ENCODE measurements around the gene TXNDC16.
A peak's percentile ranks its signal among the peaks of the same experiment; 100 is the strongest.

The TXNDC16 gene

GRCh38 chr14:52455291-52456088, 96.8 kb downstream of the TXNDC16 start:
- DNase-seq (ENCODE audit: low read depth): peak; percentile 86

- no peak for DNase-seq (ENCODE audit: low read depth)
Measured at GRCh38 chr14:52447236-52447635, 105.1 kb downstream of the TXNDC16 start.

DNA sequence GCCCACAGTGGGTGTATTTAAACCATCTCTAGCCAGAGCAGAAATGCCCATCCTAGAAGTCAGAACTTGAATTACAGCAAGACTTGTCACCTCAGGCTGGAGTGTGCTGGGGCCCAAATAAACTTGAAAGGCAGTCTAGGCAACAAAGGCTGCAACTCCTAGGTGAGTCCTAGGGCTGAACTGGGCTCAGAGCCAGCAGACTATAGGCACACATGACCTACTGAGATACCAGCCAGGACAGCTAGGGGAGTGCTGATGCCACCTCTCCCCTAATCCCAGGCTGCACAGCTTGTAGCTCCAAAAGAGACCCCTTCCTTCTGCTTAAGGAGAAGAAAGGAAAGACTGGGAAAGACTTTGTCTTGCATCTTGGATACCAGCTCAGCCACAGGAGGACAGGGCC, 106.0 kb downstream of the TXNDC16 start:
- DNase-seq (ENCODE audit: low read depth): no peak

DNA sequence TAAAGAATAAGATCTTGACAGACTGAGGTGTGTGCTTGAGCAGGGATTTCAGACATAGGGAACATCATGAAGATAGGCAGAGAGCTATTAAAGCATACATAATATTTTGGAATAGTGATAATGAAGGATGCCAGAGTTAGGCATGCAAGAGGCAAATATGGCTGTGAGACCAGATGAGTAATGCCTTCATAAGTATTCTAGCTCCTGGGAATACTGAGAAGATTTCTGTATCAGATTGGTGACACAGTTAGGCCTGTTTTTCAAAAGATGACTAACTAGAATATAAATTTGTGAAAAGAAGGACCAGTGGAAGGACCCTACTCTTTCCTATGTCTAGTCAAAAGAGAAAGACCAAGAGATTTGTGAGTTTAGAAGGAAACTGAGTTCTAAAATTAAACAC, 108.8 kb downstream of the TXNDC16 start:
- DNase-seq (ENCODE audit: low read depth): peak; percentile 10

GRCh38 chr14:52442602-52443001, 109.7 kb downstream of the TXNDC16 start:
- DNase-seq (ENCODE audit: low read depth): no peak

DNA sequence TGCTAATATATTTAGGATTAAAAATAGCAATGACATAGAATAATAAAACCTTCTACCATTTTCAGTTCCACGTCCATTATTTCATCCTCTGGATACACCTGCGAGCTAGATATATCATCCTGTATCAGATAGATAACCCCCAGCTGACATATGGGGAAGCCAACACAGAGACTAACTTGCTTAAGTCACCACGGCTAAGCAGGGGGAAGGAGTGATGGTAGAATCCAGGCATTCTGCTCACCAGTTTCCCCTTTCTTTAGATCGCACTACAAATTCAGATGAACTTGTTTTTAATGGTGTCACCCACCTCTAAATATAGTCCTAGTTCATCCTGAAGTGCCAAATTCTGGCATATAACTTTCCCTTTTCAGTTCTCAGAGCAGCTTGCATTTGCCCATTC, 110.1 kb downstream of the TXNDC16 start:
- no peak for DNase-seq (ENCODE audit: low read depth)

DNA sequence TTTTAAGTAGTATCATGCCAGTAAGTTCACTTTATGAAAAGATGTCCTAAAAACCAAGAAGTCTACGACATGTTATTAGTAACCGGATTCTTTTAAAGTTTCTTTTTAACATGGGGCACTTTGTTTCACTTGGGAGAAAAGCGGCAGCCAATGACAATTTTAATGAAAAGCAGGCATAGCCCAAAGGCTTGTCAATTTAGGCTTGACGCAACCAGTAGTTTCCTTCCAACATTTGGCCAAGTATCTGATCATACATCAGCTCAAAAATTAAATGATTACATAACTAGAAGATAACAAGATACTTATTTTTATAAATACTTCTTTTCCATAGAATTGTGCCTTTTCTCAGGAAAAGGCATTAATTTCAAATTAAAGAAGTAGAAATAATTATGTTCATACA, 112.8 kb downstream of the TXNDC16 start:
- DNase-seq (ENCODE audit: low read depth): no peak

GRCh38 chr14:52434955-52435354, 117.3 kb downstream of the TXNDC16 start:
- DNase-seq (ENCODE audit: low read depth): no peak

- no peak for DNase-seq (ENCODE audit: low read depth)
Measured at GRCh38 chr14:52430474-52430873, 121.8 kb downstream of the TXNDC16 start.

DNA sequence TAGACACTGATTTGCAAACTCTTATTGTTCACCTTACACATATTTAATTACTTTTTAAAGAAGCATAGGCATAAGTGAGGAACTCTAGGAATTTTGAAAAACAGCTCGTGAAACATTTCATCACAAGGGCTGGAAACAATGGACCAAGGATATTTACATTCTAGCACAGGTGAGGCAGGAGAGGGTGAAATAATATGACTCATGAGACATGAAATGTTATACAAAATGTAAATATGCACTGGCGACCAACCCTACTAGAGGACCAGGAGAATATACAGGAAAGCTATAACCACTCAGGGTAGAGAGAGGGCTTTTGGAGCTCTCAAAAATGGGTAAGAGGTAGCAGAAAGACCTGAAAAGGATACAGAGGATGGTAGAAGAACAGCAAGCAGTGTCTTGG, 122.9 kb downstream of the TXNDC16 start:
- DNase-seq (ENCODE audit: low read depth): no peak

DNA sequence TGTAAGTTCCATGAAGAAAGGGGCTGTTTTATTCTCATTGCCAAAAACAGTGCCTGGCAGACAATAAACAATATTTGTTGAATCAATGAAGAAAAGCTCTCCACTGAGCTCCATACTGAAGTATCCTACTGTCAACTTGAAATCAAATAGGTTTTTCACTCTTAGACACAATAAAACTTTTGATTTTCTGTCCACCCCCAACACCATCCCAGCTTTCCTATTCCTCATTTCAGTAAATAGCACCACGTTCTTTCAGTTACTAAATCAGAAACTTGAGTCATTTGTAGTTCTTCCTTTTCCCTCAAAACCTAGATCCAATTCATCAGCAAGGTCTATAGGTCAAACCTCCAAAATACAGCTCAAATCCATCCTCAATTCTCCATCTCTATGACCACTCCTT, 124.8 kb downstream of the TXNDC16 start:
- no peak for DNase-seq (ENCODE audit: low read depth)

DNA sequence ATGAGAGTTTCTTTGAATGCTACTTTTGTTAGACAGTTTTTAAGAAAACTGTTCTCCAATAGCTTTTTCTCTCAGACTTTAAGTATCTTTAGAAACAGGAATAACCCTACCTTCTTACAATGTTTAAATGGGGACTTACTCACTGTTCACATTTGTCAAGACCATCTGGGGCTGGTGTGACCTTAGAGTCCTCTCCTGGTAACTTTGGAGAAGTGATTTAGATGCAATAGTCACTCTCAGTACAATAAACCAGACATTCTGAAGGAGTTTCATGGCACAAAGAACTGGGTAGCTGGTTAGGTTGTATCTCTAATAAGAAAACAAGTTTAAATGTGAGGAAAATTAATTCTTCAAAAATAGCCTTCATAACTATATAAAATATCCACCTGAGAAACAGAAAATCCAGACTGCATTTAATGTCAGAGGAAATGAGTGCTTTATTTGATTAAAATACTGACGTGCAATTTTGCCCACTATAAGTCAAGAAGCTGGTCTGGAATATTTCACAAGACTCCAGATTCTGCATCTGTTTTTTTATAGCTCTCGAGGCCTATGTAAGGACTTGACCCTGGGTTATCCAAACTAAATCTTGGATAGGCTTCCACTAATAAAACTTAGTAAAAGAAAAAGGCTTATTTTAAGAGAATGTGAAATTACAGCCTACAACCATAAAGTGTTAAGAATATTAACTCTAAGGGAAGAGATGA, 129.5 kb downstream of the TXNDC16 start:
- DNase-seq (ENCODE audit: low read depth): no peak

GRCh38 chr14:52417139-52417538, 135.2 kb downstream of the TXNDC16 start:
- DNase-seq (ENCODE audit: low read depth): no peak

GRCh38 chr14:52413729-52414408, 138.4 kb downstream of the TXNDC16 start:
- DNase-seq (ENCODE audit: low read depth): peak; percentile 31

- no peak for DNase-seq (ENCODE audit: low read depth)
Measured at GRCh38 chr14:52412426-52412825, 139.9 kb downstream of the TXNDC16 start.

DNA sequence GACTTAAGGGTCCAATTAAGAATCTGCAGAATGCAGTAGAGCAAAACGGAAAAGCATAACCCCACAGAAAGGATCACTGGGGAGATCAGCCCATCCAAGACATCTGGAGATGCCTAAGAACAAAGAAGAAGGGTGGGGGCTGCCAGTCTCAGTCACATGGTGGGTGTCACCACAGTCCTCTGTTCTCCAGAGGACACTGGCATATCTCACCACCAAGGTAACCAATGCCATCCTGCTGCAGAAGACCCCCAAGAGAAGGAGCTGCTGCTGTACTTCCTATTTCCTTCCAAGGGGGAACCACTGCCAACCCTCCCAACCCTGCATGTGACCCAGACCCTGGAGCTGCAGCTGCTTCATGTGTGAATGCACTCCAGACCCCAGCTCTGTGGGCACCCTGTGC, 147.0 kb downstream of the TXNDC16 start:
- no peak for DNase-seq (ENCODE audit: low read depth)

- peak; percentile 81 for DNase-seq (ENCODE audit: low read depth)
Measured at GRCh38 chr14:52402812-52403526, 149.3 kb downstream of the TXNDC16 start.

- DNase-seq (ENCODE audit: low read depth): no peak
Measured at GRCh38 chr14:52400846-52401245, 151.5 kb downstream of the TXNDC16 start.

DNA sequence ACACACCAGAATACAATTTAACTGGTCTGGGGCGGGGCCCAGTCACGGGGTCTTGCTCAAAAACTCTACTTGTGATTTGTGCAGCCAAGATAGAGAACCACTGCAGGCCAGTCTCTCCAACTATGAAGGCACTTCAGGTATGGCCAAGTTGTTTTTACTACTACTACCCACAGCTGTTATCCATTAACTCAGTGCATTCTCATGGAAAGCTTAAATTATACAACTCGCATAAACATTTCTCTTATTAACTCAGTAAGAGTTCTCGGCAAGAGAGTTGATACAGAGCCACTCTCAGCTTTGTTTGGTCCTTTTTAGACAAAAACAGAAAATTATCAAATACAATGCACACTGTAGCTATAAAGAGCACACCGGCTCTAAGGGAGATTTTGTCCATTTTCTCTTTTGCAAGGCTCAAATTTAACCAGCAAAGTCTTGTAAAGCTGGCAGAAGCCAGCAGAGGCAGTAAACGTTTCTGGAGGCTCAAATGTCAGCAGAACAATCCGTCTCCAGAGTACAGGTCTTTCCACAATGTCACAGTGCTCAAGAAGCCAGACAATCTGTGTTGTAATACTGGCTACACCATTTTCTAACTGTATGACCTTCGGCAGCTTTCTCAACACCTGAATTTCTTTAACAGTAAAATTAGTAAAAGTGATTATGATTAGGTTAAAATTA, 152.2 kb downstream of the TXNDC16 start:
- DNase-seq (ENCODE audit: low read depth): peak; percentile 70

GRCh38 chr14:52399104-52399503, 153.2 kb downstream of the TXNDC16 start:
- no peak for DNase-seq (ENCODE audit: low read depth)

DNA sequence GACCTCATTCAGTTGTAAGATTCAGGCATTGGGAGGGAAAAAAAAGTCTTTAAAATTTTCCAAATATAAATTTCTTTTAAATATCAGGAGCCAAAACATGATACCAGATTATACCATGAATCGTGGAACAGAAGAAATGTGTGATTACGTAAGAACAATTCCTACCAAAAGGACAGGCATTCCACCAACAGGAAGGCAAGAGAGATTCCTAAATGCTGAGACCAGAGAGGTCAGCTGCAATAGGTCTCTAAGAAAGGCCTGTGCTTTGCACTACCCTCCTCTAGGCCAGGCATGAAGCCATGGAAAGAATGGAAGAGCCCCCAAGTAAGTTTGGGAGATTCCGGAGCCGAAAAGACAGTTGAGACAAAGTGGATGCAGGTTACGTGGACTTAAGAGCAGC, 154.5 kb downstream of the TXNDC16 start:
- DNase-seq (ENCODE audit: low read depth): peak; percentile 60

DNA sequence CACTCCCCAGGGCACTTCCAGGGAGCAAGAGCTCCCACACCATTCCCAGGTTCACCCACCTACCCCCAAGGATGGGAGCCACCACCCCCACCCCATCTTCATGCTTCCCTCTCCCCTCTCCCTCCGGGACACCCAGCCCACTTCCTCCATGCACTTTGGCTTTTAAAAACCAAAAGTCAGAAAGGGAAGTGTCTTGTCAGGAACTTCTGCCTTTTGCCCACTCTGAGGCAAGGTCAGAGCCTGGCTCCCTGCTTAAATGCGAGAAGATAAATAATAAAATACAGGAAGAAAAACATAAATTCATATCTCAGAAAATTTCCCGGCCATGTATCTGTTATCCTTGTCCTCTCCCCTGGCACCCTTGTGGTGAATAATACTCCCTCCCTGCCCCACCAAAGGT, 156.6 kb downstream of the TXNDC16 start:
- no peak for DNase-seq (ENCODE audit: low read depth)

Measured in iris pigment epithelial cell (primary cell).